GM18951 (cell line): ENCODE results near the gene OCA2.
"Not testable (repeated sequence)": the region's sequence is repeated elsewhere in the genome, so short reads cannot be mapped to it uniquely, and the experiment has no call there.

Source experiments
- POLR2A ChIP-seq: IDR thresholded peaks from 4 replicates; pipeline ENCODE4 v1.6.1; 2011; ENCODE audit warnings: mild to moderate bottlenecking; ENCODE audit not compliant: insufficient read length, insufficient read depth; ENCODE audit errors: extremely low read depth
- in situ Hi-C: fragments of 300-500 bp; cut with MboI; formaldehyde crosslinking; loops from one replicate; pipeline ENCODE4 v1.12.0; 2022; ENCODE audit warnings: low sequenced_read_pairs, mixed read lengths, inconsistent platforms; ENCODE audit not compliant: unreplicated experiment

The OCA2 gene

DNA sequence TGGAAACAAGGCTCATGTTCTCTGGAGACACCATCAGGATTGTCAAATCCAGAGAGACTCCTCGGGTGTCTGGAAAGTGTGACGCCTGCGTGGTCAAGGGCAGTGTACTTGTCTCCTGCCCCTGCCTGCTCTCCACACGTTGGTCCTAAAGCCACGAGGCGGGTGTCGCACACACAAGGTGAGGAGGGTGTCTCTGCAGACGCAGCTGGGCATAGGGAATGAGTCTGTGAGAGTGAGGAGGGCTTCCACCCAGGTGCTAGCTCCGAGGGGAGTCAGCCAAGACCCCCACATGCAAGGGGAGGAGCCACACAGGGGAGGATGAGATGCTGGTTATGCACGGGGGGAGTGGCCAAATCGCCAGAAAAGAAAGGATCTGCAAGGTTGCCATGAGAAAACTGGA lies 27.9 kb upstream of the OCA2 start:
- in situ Hi-C loops = no loop called here

DNA sequence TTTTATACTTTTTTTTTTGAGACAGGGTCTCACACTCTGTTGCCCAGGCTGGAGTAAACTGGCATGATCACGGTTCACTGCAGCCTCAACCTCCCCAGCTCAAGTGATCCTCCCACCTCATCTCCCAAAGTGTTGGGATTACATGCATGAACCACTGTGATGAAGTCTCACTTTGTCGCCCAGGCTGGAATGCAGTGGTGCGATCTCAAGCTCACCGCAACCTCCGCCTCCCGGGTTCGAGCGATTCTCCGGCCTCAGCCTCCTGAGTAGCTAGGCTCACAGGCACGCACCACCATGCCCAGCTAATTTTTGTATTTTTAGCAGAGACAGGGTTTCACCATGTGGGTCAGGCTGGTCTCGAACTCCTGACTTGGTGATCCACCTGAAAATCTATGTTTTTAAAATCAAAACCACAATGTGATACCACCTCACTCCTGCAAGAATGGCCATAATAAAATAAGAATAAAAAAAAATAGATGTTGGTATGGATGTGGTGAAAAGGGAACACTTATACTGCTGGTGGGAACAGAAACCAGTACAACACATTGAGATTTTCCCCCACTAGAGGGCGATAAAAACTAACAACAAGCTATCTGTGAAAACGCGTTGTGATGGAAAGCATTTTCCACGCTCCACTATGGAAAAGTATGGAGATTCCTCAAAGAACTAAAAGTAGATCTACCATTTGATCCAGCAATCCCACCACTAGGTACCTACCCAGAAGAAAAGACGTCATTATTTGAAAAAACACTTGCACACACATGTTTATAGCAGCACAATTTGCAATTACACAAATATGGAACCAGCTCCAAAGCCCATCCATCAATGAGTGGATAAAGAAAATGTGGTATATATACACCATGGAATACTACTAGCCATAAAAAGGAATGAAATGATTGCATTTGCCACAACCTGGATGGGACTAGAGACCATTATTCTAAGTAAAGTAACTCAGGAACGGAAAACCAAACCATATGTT lies 26.8 kb upstream of the OCA2 start:
- in situ Hi-C loops = no loop called here
- no peak for TF ChIP-seq POLR2A

More for the DNA sequence above, 27.9 kb upstream of the OCA2 start:
- no peak for TF ChIP-seq POLR2A

DNA sequence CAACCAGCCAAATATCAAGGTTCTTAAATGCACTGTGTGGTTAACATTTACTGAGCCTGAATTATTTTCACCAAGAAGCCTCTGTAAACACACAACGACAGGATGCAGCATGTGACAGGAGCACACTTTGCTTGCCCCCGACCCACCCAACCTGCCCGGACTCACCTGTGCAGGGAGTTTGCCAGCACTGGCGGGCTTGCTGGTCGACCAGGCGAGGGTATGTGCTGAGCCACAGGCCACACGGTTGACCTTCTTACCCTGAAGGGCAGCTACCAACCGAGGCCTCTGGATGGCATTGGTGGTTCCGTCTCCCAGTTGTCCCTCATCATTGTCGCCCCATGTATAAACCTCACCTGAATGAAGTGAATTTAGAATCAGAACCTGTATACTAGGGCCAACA lies 25.7 kb upstream of the OCA2 start:
- in situ Hi-C loops = no loop called here
- TF ChIP-seq POLR2A = no peak

DNA sequence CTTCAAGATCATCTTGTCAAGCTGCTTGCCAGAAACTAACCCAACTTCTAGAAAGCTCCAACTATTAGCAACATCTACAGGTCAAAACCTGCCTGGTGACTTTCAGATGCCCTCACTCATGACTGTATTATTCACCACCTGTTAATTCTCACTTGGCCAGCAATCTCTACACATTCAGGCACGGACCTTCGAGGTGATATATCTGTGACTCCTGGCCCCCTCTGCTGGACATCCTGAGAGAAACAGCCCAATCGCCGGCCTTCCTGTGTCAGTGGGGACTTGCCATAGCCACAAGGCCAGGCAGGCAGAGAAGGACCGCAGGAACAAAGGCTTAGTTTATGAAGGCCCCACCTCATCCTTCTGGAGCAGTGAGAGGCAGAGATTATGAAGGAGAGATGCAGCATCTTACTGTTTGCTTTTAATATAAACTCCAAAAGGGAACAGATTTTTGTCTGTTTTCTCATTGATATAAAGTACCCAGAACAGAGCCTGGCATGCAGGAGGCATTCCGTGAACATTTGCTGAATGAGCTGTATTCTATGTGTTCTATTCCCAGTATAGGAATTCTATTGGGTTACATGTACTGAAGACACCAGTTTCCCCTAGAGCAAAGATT lies 24.4 kb upstream of the OCA2 start:
- TF ChIP-seq POLR2A = no peak
- in situ Hi-C loops = no loop called here

DNA sequence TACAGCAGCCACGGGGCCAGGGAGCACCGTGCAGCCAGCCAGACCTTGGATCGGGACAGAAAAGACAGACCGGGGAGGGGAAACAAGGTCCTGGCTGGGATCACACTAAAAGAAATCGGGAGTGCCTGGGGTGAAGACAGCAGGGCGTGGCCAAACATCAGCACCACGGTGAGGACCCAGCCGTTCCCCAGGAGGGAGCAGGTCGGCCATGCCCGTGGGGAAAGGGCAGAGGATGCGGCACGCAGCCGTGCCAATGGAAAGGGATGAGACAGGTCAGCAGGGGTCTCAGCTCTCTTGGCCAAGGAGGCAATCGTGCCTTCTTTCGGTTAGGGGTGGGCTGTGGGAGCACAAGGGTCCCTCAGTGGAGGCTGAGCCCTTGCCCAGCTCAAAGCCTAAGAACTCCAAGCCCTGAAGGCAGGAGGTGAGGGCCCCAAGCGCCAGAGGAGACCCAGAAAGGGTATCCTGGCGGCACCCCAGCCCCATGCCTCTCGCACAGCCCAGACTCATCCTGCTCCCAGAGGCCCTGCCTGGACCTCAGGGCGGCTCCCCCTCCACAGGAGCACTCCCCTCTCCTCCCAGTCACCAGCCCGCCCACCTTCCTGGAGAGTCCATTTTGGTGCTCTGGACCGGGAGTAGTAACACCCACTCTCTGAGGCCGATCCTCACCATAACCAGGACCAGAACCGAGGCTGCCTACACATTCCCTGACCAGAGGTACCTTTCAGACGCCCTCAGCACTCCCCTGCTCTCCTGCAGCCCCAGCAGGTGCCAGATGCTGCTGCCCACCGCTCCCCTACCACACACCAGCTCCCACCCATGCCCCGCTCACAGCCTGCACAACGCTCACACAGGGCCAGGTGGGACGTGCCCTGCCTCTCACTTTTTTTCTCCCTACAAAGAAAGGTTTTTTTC lies 23.2 kb upstream of the OCA2 start:
- TF ChIP-seq POLR2A = no peak
- in situ Hi-C loops = no loop called here

DNA sequence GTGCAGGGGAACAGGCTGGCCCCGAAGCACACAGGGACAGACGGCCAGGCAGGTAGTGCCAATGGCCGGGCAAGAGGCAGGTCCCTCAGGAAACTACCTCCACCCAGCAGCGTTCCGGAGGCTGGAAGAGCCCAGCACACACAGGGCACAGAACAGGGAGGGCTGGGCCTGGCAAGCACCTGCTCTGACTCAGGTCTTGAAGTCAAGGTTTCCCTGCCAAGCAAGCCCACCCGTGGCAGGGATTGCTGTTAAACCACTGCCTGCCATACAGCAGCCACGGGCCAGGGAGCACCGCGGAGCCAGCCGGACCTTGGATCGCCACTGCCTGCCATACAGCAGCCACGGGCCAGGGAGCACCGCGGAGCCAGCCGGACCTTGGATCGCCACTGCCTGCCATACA lies 22.5 kb upstream of the OCA2 start:
- in situ Hi-C loops = not testable (repeated sequence)

DNA sequence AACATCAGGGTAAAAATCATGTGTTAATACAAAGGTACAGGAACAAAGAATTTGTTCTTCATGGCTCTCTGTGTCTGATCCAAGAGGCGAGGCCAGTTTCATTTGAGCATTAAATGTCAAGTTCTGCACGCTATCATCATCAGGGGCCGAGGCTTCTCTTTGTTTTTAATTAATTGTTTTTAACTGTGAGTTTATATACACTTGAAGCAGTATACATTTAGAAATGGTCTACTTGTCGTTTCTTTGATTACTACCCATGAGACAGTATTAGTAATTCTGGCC lies 21.2 kb upstream of the OCA2 start:
- in situ Hi-C loops = no loop called here
- no peak for TF ChIP-seq POLR2A

DNA sequence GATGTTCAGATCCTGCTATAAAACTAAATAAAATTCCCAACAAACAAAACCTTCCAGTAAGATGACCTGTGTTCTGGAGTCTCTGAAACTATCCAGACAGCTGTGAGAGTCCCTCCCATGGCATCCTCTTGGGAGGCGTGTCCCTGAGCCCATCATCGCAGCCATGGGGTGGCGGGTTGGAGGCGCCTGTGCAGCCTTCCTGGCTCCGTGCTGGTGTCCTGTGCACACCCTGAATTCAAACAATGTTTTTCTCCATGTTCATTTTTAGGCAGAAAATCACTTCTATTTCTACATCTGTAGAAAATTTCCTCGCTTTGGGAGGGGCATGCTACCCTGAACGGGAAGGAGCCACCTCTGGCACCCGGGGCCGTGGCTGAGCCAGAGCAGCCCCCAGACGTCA lies 19.4 kb upstream of the OCA2 start:
- in situ Hi-C loops = no loop called here
- TF ChIP-seq POLR2A = no peak

DNA sequence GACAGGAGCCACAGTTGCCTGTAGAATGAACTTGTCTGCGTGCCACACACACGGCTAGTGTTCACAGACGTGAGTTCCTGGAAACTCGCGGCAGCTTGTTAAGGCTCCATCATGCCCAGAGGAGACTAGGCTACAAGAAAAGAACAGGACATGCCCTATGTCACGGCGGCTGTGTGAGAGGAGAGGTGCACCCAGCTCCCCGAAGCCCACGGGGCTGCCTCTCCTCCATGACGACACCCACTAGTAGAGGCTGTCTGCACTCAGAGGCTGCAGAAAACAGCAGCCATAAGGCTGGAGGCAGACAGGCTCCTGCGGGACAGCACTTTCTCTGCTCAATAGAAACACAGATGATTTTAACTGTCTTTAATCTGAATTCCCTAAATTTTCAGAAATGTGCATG lies 19.0 kb upstream of the OCA2 start:
- in situ Hi-C loops = no loop called here
- no peak for TF ChIP-seq POLR2A

DNA sequence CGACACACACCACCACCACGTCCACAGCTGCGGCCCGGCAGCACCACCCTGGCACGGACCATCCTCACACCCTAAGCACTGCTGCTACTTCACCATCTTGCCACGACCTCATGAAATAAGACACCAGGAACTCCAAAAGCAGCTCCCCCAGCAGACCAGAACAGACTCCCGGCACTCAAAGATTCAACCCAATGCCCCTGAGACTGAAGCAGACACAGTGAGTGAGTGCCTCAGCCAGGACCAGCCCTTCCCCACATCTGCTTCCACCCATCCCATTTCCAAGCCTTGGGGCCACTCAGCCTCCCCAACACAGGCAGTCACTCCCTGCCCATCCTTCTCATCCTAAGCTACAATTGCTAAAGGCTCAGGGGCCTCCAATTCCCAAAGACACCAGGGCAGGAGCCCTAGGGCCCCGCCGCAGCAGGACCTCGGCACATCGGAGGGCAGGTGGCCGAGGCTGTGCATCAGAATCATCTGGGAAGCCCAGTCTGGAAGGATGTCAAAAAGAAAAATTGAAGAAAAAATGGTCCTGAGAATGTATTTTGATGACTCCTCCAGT lies 18.4 kb upstream of the OCA2 start:
- in situ Hi-C loops = no loop called here
- no peak for TF ChIP-seq POLR2A

DNA sequence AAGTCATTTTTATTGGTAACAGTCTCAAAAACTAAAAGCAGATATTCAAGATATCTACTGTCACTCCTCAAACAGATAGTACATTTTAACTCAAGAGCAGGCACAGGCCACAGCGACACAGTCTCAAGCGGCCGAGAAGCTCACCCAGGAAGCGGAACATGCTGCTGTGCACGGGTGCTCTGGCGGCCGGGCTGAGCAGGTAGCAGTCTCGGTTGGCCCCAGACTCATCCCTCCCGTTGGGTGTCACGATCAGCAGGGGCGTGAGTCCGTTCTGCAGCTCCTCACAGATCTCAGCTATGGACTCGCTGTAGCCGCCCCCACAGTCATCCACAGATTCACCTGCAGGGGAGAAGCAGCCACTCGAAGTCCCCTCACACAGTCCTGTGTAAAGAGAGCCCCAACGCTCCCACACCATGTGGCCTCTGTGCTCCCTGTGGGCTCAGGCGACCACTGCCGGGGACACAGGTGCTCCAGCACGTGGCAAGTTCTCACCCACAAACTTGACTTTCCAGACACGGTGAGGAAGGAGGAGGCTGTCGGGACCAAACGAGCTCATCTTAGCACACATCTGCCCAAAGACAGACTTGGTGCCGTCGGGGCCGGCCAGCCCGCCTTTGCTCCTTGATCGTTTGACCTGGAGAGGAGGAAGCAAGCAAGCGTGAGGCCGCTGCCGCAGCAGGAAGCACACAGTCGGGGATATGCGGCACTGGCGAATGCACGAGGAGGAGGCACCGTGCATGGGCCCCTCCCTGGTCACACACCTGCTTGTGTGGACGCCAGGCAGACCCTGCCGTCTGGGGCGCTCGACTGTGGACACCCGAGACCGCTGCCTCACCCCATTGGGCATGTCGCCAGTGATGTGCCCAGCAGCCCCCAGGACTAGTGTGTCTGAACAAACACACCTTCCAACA lies 17.7 kb upstream of the OCA2 start:
- no peak for TF ChIP-seq POLR2A
- in situ Hi-C loops = no loop called here

DNA sequence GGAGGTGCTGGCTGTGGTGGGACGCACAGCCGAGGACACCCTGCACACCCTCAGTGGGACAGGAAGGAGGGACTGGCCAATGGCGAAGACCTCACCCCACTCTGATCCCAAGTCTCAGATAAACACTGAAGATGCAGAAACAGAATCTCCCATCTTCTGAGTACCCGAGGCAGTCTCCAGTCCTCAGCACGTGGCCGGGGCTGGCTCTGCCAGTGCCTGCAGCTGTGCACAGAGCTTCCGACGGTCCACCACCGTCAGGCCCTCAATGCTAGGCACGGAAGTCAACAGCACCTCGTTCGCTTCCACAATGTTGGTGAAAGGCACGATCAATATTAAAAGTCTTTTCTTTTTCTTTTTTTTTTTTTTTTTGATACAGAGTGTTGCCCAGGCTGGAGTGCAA lies 16.8 kb upstream of the OCA2 start:
- no peak for TF ChIP-seq POLR2A
- in situ Hi-C loops = no loop called here
